HG02571 (cell line): ENCODE data around the gene STK32C.

Experiments
- ATAC-seq: cut with Tn5 transposase; IDR thresholded peaks from one replicate; pipeline ENCODE4 v1.9.1; 2021; ENCODE audit warnings: mild to moderate bottlenecking, moderate library complexity; ENCODE audit not compliant: unreplicated experiment

Gene STK32C

GRCh38 chr10:132250481-132251475, 57.0 kb downstream of the STK32C start:
- ATAC-seq = no peak

- no peak for ATAC-seq
Measured at GRCh38 chr10:132249824-132250375, 57.9 kb downstream of the STK32C start.

GRCh38 chr10:132249226-132249724, 58.5 kb downstream of the STK32C start:
- ATAC-seq = no peak

GRCh38 chr10:132248455-132249225, 59.1 kb downstream of the STK32C start:
- no peak for ATAC-seq

GRCh38 chr10:132247943-132248342, 59.8 kb downstream of the STK32C start:
- no peak for ATAC-seq

GRCh38 chr10:132246296-132246695, 61.5 kb downstream of the STK32C start:
- no peak for ATAC-seq

GRCh38 chr10:132245056-132245455, 62.7 kb downstream of the STK32C start:
- no peak for ATAC-seq

GRCh38 chr10:132243626-132244025, 64.1 kb downstream of the STK32C start:
- no peak for ATAC-seq

GRCh38 chr10:132243141-132243540, 64.6 kb downstream of the STK32C start:
- no peak for ATAC-seq

GRCh38 chr10:132242103-132242840, 65.5 kb downstream of the STK32C start:
- ATAC-seq = no peak

- no peak for ATAC-seq
Measured at GRCh38 chr10:132241496-132241895, 66.3 kb downstream of the STK32C start.

GRCh38 chr10:132241086-132241485, 66.7 kb downstream of the STK32C start:
- ATAC-seq = no peak

- no peak for ATAC-seq
Measured at GRCh38 chr10:132240581-132240980, 67.2 kb downstream of the STK32C start.

- ATAC-seq = no peak
Measured at GRCh38 chr10:132240156-132240555, 67.6 kb downstream of the STK32C start.

GRCh38 chr10:132239126-132240031, 68.4 kb downstream of the STK32C start:
- ATAC-seq = no peak

- ATAC-seq = no peak
Measured at GRCh38 chr10:132238371-132239125, 69.2 kb downstream of the STK32C start.

- ATAC-seq = no peak
Measured at GRCh38 chr10:132237871-132238270, 69.9 kb downstream of the STK32C start.

- ATAC-seq = no peak
Measured at GRCh38 chr10:132237396-132237795, 70.4 kb downstream of the STK32C start.

GRCh38 chr10:132236881-132237280, 70.9 kb downstream of the STK32C start:
- ATAC-seq = no peak
